ENCODE measurements around the gene TBC1D21. TPM values are rescaled to one million over a fixed set of nuclear protein-coding genes. Genes with fewer than 3 reads are reported as not detected.

The TBC1D21 gene
- total and polyA plus RNA-seq, 2 of the 8 experiments (the other 6 are each of a cell fraction or from before 2014, with no cell fraction given) = not detected

DNA sequence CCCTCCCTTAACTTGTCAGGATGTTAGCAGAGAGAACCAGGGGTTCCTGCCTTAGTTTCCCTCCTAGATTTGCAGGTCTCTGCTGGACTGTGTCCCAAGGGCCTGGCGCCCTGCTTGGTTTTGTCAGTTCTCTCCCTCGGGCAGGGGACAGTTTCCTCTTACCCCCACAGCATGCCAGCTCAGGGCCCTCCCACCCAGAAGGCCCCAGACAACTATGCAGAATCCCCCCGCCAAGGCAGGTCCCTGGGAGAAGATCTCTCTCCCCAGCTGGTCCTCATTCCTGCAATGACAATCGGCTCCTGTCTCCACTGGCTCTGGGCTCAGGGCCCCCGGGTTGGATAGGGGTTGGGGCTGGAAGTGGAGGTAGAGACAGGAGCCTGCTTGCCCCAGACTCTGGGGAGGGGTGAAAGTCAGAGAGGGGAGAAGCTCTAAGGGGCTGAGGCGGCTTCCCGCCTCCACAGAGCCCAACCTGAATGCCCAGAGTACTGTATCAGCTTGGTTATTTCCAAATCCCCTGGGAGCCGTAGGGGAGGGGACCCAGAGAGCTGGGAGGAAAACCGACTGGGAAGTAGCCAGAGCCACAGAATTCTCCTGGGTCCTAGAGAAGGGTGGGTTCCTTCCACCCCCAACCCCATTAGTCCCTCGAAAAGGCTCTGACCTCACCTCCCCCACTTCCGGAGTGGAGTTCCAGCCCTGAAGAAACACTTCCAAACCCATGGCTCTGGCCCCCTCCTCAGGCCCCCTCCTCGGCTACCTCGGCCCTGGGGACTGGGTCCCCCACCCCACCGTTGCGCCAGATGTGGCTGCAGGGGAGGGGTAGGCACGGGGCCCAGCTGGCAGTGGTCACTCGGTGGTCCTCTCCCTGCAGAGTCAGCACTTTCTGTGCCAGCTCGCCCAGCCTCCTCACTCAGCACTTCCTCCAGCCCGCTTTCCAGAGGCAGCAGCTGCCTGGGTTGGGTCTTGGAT lies 49.1 kb downstream of the TBC1D21 start (continued):
- TF ChIP-seq TAF7 (optimal IDR thresholded peaks at IDR 0.05; ENCODE audit: borderline replicate concordance, low read depth, low read length) (no peak), RXRA (IDR thresholded peaks at IDR 0.05; ENCODE audit: insufficient read depth, low read depth, low read length) (no peak), YY1 (IDR thresholded peaks at IDR 0.05; ENCODE audit: low read depth, low read length) (no peak), CHD2 (IDR thresholded peaks at IDR 0.05; ENCODE audit: low read length) (no peak), CBX8 (IDR thresholded peaks at IDR 0.05; ENCODE audit: borderline replicate concordance, low read depth, low read length) (no peak), SRF (IDR thresholded peaks at IDR 0.05; ENCODE audit: low read depth, low read length) (no peak), SIRT6 (IDR thresholded peaks at IDR 0.05; ENCODE audit: low read length) (no peak), RFX5 (IDR thresholded peaks at IDR 0.05; ENCODE audit: borderline replicate concordance, low read depth, low read length) (no peak), SP2 (IDR thresholded peaks at IDR 0.05; ENCODE audit: low read length) (no peak), BRCA1 (IDR thresholded peaks at IDR 0.05; ENCODE audit: low read depth, low read length) (no peak), MAFK (IDR thresholded peaks at IDR 0.05; ENCODE audit: low read depth, low read length) (peak; percentile 91; the same call in 1 of the 2 replicates), BACH1 (IDR thresholded peaks at IDR 0.05; ENCODE audit: low read length) (peak; percentile 10; the same call in 1 of the 2 replicates), KDM1A (IDR thresholded peaks at IDR 0.05; ENCODE audit: borderline replicate concordance, low read length) (no peak), KDM5A (IDR thresholded peaks at IDR 0.05; ENCODE audit: low read length) (no peak), EGR1 (IDR thresholded peaks at IDR 0.05; ENCODE audit: borderline replicate concordance, low read depth, low read length) (peak; percentile 69), BCL11A (IDR thresholded peaks at IDR 0.05; ENCODE audit: low read depth in 2 of 2, low read length in 2 of 2) (no peak)
- TF ChIP-seq, protein P1, sequence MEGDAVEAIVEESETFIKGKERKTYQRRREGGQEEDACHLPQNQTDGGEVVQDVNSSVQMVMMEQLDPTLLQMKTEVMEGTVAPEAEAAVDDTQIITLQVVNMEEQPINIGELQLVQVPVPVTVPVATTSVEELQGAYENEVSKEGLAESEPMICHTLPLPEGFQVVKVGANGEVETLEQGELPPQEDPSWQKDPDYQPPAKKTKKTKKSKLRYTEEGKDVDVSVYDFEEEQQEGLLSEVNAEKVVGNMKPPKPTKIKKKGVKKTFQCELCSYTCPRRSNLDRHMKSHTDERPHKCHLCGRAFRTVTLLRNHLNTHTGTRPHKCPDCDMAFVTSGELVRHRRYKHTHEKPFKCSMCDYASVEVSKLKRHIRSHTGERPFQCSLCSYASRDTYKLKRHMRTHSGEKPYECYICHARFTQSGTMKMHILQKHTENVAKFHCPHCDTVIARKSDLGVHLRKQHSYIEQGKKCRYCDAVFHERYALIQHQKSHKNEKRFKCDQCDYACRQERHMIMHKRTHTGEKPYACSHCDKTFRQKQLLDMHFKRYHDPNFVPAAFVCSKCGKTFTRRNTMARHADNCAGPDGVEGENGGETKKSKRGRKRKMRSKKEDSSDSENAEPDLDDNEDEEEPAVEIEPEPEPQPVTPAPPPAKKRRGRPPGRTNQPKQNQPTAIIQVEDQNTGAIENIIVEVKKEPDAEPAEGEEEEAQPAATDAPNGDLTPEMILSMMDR (IDR thresholded peaks at IDR 0.05; ENCODE audit: control extremely low read depth in 1 of 3, insufficient read depth in 1 of 3, low read depth in 1 of 3, low read length in 3 of 3) = no peak
- TF ChIP-seq, protein P2, sequence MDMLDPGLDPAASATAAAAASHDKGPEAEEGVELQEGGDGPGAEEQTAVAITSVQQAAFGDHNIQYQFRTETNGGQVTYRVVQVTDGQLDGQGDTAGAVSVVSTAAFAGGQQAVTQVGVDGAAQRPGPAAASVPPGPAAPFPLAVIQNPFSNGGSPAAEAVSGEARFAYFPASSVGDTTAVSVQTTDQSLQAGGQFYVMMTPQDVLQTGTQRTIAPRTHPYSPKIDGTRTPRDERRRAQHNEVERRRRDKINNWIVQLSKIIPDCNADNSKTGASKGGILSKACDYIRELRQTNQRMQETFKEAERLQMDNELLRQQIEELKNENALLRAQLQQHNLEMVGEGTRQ (IDR thresholded peaks at IDR 0.05; ENCODE audit: low read length) = no peak
- TF ChIP-seq, protein P3, sequence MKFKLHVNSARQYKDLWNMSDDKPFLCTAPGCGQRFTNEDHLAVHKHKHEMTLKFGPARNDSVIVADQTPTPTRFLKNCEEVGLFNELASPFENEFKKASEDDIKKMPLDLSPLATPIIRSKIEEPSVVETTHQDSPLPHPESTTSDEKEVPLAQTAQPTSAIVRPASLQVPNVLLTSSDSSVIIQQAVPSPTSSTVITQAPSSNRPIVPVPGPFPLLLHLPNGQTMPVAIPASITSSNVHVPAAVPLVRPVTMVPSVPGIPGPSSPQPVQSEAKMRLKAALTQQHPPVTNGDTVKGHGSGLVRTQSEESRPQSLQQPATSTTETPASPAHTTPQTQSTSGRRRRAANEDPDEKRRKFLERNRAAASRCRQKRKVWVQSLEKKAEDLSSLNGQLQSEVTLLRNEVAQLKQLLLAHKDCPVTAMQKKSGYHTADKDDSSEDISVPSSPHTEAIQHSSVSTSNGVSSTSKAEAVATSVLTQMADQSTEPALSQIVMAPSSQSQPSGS (IDR thresholded peaks at IDR 0.05; ENCODE audit: low read length) = 0 out of 2 replicates have a peak, but pooled peaks have one; percentile 29

All from H1 (cell line).